Measurements from ENCODE around the gene AKNA.

The AKNA gene

DNA sequence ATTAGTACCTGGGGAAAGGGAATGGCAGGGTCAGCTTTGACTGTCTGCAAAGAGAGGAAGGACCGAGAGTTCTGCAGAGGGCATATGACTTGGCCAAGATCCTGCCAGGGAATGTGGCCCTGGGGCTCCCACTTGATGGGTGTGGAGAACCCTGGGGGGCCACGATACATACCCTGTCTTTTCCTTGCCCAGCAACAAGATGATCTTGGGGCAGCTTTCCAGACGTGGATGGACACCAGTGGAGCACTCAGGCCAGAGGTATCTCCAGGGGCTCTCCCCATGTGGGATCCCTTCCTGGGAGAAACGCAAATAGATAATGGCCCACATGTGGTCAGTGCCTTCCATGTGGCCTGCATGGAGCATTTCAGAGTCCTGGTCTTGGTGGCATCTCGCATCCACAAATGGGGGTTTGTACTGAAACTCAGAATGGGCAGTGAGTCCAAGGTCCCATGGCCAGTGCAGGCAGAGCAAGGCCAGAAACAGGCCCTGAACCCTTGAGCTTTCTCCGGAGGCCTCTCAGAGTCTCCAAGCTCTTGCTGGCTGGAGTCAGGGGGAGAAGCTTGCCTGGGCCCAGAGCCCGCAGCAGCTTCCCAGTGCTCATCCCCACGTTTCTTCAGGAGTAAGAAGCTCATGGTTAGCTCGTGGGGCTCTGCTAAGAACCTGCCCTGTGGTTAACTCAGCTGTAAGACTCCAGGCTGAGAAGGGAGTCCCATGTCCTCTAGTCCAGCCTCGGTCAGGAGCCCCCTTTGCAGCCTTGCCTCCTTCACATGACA, 83.2 kb downstream of the AKNA start:
- no peaks in the 10 kb centered on the region for H4K20me1 ChIP-seq (ENCODE audit: insufficient read depth, low read length)
- TF ChIP-seq EZH2 (optimal IDR thresholded peaks at IDR 0.05; ENCODE audit: low read depth, low read length) (no peak), EZH2phosphoT487 (IDR thresholded peaks at IDR 0.05; ENCODE audit: low read length) (no peak)
- TF ChIP-seq, protein P1, sequence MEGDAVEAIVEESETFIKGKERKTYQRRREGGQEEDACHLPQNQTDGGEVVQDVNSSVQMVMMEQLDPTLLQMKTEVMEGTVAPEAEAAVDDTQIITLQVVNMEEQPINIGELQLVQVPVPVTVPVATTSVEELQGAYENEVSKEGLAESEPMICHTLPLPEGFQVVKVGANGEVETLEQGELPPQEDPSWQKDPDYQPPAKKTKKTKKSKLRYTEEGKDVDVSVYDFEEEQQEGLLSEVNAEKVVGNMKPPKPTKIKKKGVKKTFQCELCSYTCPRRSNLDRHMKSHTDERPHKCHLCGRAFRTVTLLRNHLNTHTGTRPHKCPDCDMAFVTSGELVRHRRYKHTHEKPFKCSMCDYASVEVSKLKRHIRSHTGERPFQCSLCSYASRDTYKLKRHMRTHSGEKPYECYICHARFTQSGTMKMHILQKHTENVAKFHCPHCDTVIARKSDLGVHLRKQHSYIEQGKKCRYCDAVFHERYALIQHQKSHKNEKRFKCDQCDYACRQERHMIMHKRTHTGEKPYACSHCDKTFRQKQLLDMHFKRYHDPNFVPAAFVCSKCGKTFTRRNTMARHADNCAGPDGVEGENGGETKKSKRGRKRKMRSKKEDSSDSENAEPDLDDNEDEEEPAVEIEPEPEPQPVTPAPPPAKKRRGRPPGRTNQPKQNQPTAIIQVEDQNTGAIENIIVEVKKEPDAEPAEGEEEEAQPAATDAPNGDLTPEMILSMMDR (IDR thresholded peaks at IDR 0.05; ENCODE audit: low read length), result no peak
- H2AFZ ChIP-seq (ENCODE audit: low read length), result no peak overlapping the region
- H3K9ac ChIP-seq (ENCODE audit: low read length), result no peak overlapping the region
- H3K9me2 ChIP-seq (replicated peaks; ENCODE audit: insufficient read depth, low read length), result no peaks in the 10 kb centered on the region
- no peaks in the 10 kb centered on the region for H3K36me3 ChIP-seq (replicated peaks; ENCODE audit: insufficient read depth, low read length)
- no peaks in the 10 kb centered on the region for H3K9me3 ChIP-seq (replicated peaks; ENCODE audit: insufficient read depth, low read length)
- no peak overlapping the region for H3K27ac ChIP-seq (ENCODE audit: low read length)
- H3K4me1 ChIP-seq (ENCODE audit: low read length), result no peaks in the 10 kb centered on the region
- no peak for DNase-seq
- H3K4me3 ChIP-seq (ENCODE audit: low read length), result no peak overlapping the region
- H3K79me2 ChIP-seq (ENCODE audit: low read length), result no peaks in the 10 kb centered on the region
- H3F3A ChIP-seq (ENCODE audit: insufficient read depth, low read length), result no peaks in the 10 kb centered on the region
- H3K4me2 ChIP-seq (ENCODE audit: low read depth, low read length), result no peak overlapping the region
- H3K27me3 ChIP-seq (replicated peaks; ENCODE audit: insufficient read depth, low read length), result no peaks in the 10 kb centered on the region

DNA sequence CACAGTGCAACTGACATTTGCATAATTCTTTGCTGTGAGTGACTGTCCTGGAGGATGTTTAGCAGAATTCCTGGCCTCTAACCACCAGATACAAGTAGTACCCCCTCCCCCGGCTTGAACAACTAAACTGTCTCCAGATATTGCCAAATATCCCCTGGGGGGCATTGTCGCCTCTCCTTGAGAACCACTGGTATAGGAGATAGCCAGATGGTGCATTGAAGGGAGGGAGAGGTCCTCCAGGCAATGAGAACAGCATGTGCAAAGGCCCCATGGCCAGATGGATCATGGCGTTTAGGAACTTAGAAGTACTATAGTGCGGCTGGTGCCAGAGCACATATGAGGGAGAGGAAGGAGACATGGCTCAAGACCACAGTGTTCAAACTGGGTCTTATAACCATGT, 83.8 kb downstream of the AKNA start:
- no peak overlapping the region for H3K27ac ChIP-seq (ENCODE audit: low read length)
- TF ChIP-seq EZH2 (optimal IDR thresholded peaks at IDR 0.05; ENCODE audit: low read depth, low read length) (no peak), EZH2phosphoT487 (IDR thresholded peaks at IDR 0.05; ENCODE audit: low read length) (no peak)
- TF ChIP-seq, protein P1 (IDR thresholded peaks at IDR 0.05; ENCODE audit: low read length), result no peak
- no peaks in the 10 kb centered on the region for H3K9me3 ChIP-seq (replicated peaks; ENCODE audit: insufficient read depth, low read length)

DNA sequence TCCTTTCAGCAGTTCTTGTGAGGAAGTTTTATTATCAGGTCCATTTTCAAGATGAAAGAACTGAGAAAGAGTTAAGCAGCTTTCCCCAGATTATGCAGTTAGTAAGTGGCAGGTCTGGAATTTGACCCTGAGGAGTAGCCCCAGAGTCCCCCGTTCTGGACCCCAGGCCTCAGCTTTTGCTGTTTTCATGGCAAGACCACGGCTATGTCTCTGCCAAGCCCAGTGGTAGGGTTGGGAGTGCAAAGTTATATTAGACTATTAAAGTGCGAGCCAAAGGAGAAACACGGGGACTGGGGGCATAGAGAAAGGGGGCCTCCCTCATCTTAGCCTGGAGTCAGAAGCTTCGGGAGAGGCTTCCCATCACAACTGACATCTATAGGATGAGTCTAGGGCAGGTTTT, 84.2 kb downstream of the AKNA start:
- H3F3A ChIP-seq (ENCODE audit: insufficient read depth, low read length), result no peaks in the 10 kb centered on the region
- no peaks in the 10 kb centered on the region for H3K9me3 ChIP-seq (replicated peaks; ENCODE audit: insufficient read depth, low read length)
- no peaks in the 10 kb centered on the region for H3K9me2 ChIP-seq (replicated peaks; ENCODE audit: insufficient read depth, low read length)
- no peak overlapping the region for H3K4me2 ChIP-seq (ENCODE audit: low read depth, low read length)
- TF ChIP-seq EZH2phosphoT487 (IDR thresholded peaks at IDR 0.05; ENCODE audit: low read length) (no peak), EZH2 (optimal IDR thresholded peaks at IDR 0.05; ENCODE audit: low read depth, low read length) (no peak)
- TF ChIP-seq, protein P1 (IDR thresholded peaks at IDR 0.05; ENCODE audit: low read length), result no peak
- no peaks in the 10 kb centered on the region for H3K36me3 ChIP-seq (replicated peaks; ENCODE audit: insufficient read depth, low read length)
- no peaks in the 10 kb centered on the region for H3K79me2 ChIP-seq (ENCODE audit: low read length)
- no peak overlapping the region for H3K27ac ChIP-seq (ENCODE audit: low read length)
- no peak overlapping the region for H2AFZ ChIP-seq (ENCODE audit: low read length)
- no peaks in the 10 kb centered on the region for H3K27me3 ChIP-seq (replicated peaks; ENCODE audit: insufficient read depth, low read length)
- no peak overlapping the region for H3K9ac ChIP-seq (ENCODE audit: low read length)
- no peaks in the 10 kb centered on the region for H4K20me1 ChIP-seq (ENCODE audit: insufficient read depth, low read length)
- H3K4me1 ChIP-seq (ENCODE audit: low read length), result no peaks in the 10 kb centered on the region
- no peak overlapping the region for H3K4me3 ChIP-seq (ENCODE audit: low read length)
- DNase-seq, result no peak

More for the DNA sequence above, 83.8 kb downstream of the AKNA start:
- H3K4me1 ChIP-seq (ENCODE audit: low read length), result no peaks in the 10 kb centered on the region
- no peaks in the 10 kb centered on the region for H4K20me1 ChIP-seq (ENCODE audit: insufficient read depth, low read length)
- H3K4me3 ChIP-seq (ENCODE audit: low read length), result no peak overlapping the region
- no peak overlapping the region for H3K4me2 ChIP-seq (ENCODE audit: low read depth, low read length)
- no peaks in the 10 kb centered on the region for H3K79me2 ChIP-seq (ENCODE audit: low read length)
- no peak for DNase-seq
- H3K9ac ChIP-seq (ENCODE audit: low read length), result no peak overlapping the region
- no peak overlapping the region for H2AFZ ChIP-seq (ENCODE audit: low read length)
- H3K27me3 ChIP-seq (replicated peaks; ENCODE audit: insufficient read depth, low read length), result no peaks in the 10 kb centered on the region
- no peaks in the 10 kb centered on the region for H3F3A ChIP-seq (ENCODE audit: insufficient read depth, low read length)
- H3K9me2 ChIP-seq (replicated peaks; ENCODE audit: insufficient read depth, low read length), result no peaks in the 10 kb centered on the region
- no peaks in the 10 kb centered on the region for H3K36me3 ChIP-seq (replicated peaks; ENCODE audit: insufficient read depth, low read length)
